ENCODE results near the gene SNX22. TPM values are rescaled to one million over a fixed set of nuclear protein-coding genes. Genes with fewer than 3 reads are reported as not detected.

Gene SNX22
- total RNA-seq, 1 experiment from 2014 or later, result not detected

DNA sequence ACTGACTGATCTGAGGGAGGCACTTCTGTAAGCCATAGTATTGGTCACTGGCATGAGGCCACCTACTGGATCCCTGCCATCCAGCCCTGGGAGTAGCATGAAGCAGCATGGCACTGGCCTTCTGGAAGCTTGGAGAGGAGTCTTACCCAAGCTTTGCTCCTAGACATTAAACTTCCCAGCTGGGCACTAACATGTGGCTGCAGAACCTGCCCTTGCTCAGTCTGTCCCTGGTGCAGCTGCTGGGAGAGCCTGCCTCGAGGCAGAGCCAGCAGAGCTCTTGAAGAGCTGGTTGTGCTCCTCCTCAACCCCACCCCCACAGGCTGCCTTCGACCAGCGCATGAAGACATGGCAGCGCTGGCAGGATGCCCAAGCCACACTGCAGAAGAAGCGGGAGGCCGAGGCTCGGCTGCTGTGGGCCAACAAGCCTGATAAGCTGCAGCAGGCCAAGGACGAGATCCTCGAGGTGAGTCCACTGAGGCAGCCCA, 17.1 kb upstream of the SNX22 start:
- no peak for DNase-seq (ENCODE audit: low read depth)

DNA sequence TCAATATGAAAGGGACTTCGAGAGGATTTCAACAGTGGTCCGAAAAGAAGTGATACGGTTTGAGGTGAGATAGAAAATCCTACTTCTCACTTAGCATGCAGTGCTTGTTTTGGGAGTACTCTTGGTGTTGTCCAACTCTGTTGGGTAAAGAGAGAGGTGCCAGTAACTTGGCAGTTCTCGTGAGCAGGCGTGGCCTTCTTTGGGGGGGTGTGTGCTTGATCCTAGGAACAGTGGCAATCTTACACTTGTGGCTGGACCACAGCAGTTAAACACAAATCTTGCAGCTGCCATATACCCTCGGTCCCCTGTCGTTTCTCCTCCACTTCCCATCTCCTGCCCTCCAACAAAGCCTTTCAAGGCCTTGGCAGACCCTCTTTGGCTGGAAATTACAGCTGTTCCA, 15.2 kb upstream of the SNX22 start:
- no peak for DNase-seq (ENCODE audit: low read depth)

DNA sequence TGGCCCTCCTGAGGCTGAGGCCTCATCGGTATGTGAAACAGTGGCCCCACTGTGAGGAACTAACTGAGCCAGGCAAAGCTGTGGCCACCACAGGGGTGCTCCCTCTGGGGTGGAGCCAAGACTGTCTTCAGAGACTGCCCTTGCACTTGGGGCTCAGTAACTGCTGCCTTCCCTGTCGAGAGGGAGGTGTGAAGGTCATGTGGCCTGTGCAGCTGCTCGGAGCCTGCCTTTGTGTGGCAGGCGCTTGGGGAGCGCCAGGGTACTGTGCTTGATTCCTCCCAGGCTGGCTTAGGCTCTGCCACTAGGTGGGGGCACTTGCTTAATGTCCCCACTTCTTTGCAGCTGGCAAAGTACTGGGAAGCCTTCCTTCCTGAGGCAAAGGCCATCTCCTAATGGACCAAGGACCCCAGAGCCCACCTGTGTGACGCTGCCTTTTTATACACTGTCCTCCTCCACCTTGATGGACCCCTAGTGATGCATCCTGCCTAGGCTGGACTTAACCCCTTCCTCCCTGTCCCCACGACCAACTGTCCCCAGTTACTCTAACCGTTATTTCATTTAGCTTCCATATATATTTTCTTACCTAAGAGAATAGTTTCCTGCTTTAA, 14.2 kb upstream of the SNX22 start:
- no peak for DNase-seq (ENCODE audit: low read depth)

DNA sequence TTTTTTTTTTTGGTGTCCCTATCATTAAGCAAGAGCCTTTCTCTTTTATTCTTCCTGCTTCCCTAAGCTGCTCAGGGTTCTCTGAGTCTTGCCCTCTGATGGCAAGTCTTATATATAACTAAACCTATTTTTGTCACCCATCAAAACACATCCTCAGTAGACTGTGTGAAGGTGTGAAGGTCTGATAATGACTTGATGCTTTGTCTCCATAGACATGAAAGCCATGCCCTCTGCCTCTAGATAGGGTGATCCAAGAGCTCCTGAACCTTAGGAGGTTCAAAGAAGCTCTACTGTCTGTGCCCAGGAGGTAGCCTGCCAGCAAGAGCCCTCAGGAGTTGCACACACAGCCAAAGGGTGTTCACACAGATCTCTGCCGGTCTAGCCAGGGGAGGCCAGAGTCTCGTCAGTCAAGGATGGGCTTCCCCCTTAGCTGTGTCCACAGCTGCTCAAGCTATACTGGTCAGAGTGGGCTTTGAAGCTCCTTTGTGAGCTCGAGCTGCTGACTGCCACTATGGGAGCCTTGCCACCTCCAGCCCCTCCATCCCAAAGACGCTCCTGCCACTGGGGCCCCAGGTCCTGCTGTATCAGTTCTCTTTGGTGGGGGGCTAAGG, 13.1 kb upstream of the SNX22 start:
- DNase-seq (ENCODE audit: low read depth), result no peak

DNA sequence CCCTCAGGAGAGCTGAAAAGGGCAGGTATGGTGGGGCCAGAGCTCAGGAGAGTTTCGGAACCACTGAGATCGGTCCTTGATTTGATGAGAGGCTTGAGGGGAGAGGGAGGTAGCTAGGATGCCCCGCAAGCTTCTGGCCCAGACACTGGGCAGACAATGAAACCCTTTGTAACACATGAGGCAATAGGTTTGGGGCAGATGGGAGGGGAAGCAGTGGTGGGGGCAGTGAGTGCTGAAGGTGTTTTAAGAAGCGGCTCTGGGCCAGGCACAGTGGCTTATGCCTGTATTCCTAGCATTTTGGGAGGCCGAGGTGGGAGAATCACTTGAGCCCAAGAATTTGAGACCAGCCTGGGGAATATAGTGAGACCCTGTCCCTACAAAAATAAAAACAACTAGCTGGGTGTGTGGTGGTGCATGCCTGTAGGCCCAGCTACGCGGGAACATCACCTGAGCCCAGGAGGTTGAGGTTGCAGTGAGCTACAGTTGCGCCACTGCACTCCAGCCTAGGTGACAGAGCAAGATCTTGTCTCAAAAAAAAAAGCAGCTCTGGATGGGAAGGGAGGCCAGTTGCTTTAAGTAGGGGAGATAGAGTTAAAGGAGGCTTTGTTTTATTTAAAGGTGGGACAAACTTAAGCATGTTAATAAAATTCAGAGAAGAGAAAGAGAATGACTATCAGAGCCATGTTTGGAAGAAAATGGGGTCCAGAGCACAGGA, 9.6 kb upstream of the SNX22 start:
- DNase-seq (ENCODE audit: low read depth), result no peak

DNA sequence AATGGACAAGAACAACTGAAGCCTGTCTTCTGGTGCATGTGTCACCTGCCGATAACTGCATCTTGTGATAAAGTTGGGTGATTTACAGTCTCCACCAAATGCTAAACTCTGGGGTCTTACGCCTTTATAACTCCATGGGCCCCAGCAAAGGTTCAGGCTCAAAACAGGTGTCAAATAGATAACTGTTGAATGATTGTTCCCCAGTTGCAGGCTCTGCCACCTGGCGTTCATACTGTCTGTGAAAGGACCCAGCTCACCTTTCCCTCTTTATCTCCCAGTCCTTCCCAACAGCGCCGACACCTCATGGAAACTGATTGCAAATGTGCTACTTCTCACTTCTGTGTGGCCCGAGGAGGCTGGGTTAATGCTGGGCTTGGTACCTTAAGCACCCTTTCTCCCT, 8.3 kb upstream of the SNX22 start:
- DNase-seq (ENCODE audit: low read depth), result no peak

DNA sequence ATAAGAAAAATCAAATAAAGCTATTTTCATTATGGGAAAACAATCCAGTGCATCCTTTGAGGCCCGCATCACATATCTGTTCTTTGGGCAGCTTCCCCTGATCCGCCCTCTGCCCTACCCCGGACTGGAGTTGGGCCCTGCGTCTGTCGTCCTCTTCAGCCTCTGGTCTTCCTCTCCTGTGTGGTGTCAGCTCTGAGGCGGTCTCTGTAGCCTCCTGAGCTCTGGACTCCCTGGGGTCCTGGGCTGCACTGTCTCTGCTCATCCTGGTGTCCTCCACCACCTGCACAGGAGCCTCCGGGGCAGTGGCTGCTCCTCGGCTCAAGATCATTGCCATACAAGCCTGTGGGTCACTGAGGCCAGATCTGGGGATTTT, 7.4 kb upstream of the SNX22 start:
- no peak for DNase-seq (ENCODE audit: low read depth)

DNA sequence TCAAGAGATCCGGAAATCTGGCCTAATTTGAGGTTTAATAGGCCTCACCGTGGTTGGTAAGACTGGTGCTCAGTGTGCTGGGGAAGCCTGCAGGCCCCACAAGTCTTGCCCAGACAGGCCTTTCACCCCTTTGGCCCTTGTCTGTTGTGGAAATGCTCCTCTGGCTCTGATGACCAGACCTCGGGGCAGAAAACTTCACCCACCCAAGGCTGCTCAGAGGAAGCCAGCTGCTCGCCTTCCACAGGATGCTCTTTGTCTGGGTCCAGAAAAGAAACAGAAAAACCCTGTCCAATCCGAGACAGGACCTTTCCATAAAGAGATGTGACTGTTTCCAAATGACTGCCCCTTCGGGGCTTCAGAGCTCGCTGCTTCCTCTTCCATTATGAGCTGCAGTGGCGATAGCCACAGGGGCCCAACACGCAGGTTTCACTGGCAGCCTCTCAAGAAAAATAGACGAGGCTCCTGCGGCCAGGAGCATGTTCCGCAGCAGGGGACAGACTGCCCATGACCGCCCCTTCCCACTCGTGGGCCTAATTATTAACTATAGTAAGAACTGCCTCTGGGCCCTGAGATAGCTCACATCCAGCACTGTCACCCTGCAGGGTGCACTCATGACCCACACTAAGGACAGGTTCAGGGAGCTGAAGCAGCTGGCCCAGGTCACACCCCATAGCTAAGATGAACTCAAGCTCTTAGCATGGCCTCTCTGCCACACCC, 6.8 kb upstream of the SNX22 start:
- no peak for DNase-seq (ENCODE audit: low read depth)

DNA sequence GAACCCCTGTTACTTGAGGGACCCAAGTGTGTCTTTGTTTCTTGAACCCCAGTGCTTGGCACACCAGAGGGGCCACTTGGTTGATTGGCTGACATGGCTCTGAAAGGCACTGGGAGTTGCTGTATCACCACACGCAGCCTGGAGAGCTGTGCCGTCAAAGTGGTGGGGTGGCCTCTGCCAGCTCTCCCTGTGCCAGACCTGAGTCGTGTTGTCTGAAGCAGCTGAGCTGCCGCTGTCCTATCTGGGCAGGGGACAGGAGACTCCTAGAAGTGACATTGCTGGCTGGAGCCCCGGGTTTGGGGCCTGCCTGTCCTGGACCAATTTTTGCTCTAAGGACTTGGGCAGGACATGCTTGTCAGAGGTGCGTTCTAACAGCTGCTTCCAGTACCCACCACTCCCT, 5.5 kb upstream of the SNX22 start:
- no peak for DNase-seq (ENCODE audit: low read depth)

DNA sequence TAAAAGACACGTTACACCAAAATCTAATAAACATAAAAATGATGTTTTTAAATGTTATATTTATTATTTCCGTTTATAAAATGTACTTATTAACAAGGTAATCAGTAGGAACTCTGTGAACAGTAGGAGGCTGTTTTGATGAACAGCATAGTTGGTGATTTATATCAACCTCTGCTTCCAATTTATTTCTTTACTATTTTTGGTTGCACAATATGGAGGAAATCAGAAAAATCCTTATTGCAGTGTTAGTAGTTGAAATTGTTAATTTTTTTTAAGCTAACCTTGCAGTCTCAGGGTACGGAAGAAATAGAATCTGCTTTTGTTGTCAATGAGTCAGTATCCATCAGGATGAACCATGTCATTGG, 5.0 kb upstream of the SNX22 start:
- no peak for DNase-seq (ENCODE audit: low read depth)

DNA sequence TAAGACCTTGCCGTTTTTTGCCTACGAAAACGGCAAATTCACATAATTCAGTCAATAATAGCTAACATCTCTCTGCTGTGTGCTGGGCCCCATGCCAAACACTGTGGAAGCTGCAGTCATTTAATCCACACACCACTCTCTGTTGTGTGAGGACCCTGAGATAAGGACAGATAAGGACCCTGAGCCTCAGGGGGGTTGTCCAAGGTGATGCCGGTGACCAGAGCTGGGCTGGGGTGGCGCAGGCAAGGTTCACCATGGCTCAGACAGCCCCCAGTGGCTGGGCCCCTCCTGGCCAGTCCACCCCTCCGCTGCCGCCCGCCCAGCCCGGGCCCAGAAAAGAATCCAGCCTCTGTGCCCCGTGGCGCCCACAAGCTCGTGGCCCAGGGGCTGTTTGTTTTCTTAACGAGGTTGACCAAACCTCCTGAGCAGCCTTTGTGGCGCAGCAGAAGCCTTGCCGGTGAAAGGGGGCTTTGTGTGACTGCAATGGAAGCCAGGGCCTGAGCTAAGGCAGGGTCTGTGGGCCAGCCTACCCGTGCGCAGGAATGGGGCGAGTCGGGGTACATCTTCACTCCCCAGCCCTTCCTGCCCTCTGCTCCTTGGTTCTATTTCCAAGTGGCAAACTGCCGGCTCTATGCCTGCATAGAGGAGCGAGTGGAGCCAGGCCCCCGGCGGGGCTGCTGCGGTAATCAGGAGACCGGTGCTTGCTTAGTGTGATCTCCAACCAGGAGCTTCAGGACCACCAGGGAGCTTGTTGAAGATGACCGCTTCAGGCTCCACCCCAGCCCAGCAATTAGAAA, 4.4 kb upstream of the SNX22 start:
- no peak for DNase-seq (ENCODE audit: low read depth)

DNA sequence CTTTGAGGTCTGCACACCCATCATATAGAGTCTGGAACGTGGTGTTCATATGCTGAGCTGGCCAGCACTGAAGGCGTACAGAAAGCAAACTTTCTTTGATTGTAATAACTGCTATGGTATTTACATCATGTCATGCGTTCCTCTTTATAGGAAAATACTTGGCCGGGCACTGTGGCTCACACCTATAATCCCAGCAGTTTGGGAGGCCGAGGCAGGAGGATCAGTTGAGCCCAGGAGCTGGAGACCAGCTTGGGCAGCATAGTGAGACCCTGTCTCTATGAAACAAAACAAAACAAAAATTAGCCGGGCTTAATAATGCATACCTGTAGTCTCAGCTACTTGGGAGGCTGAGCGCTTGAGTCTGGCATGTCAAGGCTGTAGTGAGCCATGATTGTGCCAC, 3.4 kb upstream of the SNX22 start:
- no peak for DNase-seq (ENCODE audit: low read depth)

DNA sequence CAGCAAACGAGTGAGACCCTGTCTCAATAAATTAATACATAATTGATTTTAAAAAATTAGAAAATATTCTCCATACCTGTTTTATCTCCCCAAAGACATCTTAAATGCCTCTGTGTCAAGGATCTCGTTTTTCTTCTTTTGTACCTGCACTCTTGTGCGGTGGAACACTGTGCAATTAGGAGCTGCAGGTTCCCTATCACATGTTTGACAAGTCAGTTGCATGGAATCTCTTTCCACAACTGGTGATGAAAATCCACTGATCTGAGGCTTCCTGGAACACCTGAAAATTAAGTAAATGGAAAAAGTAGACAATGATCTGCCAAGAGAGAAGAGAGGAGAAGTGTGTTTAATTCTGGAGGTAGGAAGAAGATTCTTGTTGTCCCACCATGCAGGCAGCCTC, 3.0 kb upstream of the SNX22 start:
- DNase-seq (ENCODE audit: low read depth), result no peak

DNA sequence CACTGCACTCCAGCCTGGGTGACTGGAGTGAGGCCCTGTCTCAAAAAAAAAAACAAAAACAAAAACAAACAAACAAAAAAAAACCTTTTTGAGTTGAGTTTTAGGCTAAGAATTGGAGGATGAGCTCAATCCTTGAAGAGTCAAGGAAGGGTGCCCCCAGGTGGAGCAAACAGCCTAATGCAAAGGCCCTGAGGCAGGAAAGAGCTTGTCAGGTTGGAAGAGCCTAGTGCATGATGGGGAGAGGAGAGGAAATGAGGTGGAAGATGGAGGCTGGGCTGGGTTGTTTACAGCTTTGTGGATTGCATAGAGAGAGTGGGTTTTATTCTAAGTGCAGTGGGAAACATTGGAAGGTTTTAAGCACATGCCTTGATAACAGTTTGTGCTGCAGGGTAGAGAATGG, 2.1 kb upstream of the SNX22 start:
- peak; percentile 34 for DNase-seq (ENCODE audit: low read depth)

DNA sequence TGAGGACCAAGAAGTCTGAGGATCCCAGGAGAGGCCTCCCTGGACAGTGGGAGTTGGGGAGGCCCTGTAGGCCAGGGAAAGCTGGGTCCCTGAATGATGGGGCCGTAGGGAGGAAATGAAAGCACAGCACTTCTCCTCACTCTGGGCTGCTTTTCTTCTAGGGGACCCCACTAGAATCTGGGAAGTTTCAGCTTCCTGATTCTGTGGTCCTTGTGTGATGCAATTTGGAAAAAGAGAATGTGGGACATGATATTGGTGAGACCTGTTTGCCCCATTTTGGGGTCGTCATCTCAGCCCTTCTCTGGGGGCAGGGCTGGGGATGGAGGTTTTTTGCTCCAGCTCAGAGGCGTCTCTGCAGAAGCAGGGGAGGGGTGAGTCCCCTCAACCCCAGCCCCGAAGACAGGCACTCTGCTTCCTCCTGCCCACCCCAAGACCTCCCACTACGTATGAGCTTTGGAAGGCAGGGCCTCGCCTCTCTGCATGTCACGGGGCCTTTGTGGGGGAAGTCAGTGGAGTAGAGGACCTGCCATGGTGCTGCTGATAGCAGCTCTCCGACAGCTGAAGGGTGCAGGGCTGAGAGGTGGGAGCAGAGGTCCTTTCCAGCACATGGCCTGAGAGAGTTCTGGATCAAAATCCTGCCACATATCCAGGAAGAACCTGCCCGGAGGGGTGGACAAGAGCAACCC, 1.5 kb upstream of the SNX22 start:
- DNase-seq (ENCODE audit: low read depth), result no peak

DNA sequence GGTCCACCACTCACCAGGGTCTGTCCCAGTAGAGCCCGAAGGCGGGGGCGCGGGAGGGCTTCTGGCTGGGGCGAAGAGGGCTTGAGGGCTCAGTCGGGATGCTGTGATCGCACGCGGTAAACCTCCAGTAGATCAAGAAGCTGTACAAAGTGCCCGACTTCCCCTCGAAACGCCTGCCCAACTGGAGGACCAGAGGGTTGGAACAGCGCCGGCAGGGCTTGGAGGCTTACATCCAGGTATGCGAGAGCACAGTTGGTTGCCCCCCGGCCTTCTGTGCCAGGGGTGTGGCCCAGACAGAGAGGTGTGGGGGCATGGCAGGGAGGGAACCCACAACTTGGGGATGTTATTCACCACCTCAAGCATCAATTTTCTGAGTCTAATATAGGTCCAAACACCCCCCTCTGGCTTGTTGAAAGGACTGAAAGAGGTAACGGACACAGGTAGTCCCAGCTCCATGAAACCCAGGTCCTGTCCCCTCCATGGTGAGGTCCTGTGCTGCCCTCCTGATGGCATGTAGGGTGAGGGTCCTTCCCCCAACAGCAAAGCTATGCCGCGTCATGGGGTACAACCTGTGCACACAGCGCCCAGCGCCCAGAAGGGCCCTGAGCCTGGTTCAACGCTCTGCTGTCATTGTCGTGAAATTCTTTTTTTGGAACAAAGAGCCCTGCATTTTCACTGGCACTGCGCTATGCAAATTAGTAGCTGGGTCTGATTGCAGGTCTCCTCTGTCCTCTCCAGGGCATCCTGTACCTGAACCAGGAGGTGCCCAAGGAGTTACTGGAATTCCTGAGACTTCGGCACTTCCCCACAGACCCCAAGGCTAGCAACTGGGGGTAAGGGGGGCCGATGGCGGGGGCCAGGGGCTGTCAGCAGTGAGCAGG, 1.2 kb downstream of the SNX22 start:
- peak; percentile 35 for DNase-seq (ENCODE audit: low read depth)

DNA sequence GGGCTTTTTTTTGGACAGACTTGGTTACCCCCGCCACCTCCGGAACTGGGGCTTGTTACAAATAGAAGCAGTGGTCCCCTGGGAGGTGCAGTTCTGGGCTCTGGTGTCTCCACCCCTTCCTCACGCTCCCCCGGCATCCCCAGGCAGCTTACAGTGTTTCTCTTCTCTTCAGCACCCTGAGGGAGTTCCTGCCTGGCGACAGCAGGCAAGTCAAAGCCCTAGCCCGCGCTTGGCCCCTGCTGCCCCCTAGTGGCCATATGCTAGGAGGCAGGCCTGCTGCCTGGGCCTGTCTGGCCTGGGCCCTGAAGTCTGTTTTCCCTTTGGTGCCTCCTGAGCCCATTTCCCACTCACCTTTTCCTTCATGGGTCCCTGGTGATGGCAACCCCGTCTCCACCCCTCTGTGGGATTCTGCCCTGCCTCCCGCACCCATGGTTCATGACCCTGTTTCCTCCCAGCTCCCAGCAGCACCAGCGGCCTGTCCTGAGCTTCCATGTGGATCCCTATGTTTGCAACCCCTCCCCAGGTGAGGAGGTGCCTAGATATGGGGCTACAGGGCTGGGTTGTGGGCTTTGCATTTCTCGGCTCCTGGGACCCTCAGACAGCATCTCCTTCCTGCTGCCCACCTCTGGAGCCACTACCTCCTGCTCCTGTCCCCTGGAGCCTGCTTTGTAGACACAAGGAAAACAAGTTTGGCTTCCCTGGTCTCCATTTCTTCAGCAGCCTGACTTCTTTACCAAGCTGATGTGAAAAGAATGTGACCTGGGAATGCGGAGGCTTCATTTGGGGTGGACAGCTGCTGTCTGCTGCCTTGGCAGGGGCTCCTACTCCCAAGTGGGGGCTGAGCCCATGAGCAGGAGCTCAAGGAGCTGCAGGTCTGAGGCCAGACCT, 2.2 kb downstream of the SNX22 start:
- peak; percentile 88 for DNase-seq (ENCODE audit: low read depth)

DNA sequence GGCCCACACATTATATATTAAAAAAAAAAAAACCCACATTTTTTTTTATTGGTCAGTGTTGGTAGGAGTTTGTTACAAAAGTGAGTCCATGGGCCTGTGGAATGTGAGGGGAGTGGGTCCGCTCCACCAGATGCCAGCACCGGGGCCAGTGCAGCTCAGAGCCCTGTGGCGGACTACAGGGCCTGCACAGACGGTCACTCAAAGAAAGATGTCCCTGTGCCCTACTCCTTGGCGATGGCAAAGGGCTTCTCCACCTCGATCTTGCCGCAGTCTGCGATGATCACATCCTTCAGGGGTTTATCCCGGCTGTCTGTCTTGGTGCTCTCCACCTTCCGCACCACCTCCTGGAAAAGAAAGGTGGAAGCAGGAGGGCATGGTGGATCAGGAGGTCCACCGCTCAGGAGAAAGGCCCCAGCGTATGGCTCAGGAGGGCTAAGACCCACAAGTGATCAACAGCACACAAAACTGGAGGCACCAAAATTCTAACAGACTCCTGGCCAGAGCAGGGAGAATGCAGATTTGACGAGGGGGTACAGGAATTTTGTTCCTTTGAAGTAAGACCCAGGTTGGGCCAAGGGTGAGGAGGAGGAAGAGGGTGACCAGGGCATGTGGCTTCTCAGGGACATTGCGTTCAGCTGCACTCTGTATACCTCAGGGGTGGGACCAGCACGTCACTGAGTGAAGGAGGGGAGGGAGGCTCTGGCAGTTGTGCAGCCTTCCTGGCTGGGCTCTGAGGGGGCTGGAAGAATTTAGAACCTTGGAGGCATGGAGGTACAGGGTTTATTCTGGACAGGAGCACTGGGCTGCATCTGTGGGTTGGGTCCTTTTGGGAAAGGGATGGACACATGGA, 4.5 kb downstream of the SNX22 start:
- no peak for DNase-seq (ENCODE audit: low read depth)
